ENCODE measurements around the gene PBX3.

DNA sequence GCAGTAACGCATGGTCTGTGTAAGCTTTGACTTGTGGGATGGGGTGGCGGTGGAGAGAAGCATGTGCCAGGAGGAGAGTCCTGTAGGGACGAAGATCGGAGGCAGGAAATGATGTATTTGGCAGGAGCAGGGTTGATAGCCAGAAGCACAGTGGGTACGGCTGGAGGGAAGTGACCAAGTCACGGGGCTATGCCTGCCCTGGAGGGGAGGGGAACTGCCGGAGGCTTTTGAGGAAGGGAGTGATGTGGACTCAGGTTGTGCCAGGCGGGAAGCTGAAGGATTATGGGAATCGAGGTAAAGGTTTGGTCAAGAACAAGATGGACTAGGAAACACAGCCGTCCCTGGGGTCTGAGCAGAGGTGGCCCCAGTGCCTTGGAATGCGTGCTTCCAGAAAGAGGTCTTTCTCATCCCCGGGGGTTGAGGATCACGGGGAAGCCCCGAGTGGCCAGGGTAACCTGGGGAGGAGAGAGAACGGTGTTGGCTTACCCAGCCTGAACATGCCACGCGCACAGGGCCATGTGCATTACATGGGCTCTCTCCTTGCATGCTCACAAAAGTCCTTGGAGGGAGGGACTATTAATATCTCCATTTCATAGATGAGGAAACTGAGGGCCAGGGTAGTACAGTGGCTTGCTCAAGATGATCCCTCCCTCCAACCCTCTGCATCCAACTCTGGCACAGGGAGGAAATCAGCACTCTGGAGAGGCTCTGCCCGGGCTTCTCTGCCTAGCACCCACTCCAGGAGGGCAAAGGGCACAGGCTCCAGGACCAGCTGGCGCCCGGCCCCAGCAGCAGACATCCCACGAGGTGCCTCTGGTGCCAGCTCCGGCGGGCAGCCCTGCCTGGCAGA, 253.8 kb downstream of the PBX3 start:
- TF ChIP-seq FOS (IDR thresholded peaks at IDR 0.05; ENCODE audit: borderline replicate concordance, extremely low read depth, insufficient read length) (no peak), NFYB (IDR thresholded peaks at IDR 0.05; ENCODE audit: insufficient read depth, low read depth, low read length) (no peak), ATF3 (IDR thresholded peaks at IDR 0.05; ENCODE audit: borderline replicate concordance, extremely low read depth, low read depth, low read length) (no peak), RAD21 (IDR thresholded peaks at IDR 0.05; ENCODE audit: insufficient read depth, low read depth, low read length) (no peak), PML (IDR thresholded peaks at IDR 0.05; ENCODE audit: low read length) (no peak), RAD51 (IDR thresholded peaks at IDR 0.05) (no peak), REST (IDR thresholded peaks at IDR 0.05; ENCODE audit: low read depth, low read length) (no peak), POLR2A (IDR thresholded peaks at IDR 0.05; ENCODE audit: low read depth, low read length) (no peak), TARDBP (IDR thresholded peaks at IDR 0.05; ENCODE audit: borderline replicate concordance) (no peak), TAF1 (IDR thresholded peaks at IDR 0.05; ENCODE audit: borderline replicate concordance, low read depth, low read length) (no peak), BHLHE40 (IDR thresholded peaks at IDR 0.05; ENCODE audit: borderline replicate concordance in 1 of 2, low read depth in 2 of 2, low read length in 1 of 2) (no peak), SRF (IDR thresholded peaks at IDR 0.05; ENCODE audit: low read depth in 2 of 2, low read length in 2 of 2) (no peak), RCOR1 (conservative IDR thresholded peaks at IDR 0.05; ENCODE audit: low read depth, low read length) (no peak)
- TF ChIP-seq, protein P1, sequence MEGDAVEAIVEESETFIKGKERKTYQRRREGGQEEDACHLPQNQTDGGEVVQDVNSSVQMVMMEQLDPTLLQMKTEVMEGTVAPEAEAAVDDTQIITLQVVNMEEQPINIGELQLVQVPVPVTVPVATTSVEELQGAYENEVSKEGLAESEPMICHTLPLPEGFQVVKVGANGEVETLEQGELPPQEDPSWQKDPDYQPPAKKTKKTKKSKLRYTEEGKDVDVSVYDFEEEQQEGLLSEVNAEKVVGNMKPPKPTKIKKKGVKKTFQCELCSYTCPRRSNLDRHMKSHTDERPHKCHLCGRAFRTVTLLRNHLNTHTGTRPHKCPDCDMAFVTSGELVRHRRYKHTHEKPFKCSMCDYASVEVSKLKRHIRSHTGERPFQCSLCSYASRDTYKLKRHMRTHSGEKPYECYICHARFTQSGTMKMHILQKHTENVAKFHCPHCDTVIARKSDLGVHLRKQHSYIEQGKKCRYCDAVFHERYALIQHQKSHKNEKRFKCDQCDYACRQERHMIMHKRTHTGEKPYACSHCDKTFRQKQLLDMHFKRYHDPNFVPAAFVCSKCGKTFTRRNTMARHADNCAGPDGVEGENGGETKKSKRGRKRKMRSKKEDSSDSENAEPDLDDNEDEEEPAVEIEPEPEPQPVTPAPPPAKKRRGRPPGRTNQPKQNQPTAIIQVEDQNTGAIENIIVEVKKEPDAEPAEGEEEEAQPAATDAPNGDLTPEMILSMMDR (IDR thresholded peaks at IDR 0.05 in 2 of 3, conservative IDR thresholded peaks at IDR 0.05 in 1 of 3; ENCODE audit: control insufficient read depth in 2 of 3, extremely low read depth in 1 of 3, insufficient read depth in 1 of 3, low read depth in 3 of 3, low read length in 3 of 3), result no peak
